Measurements from ENCODE around the gene TMUB1. TPM values are rescaled to one million over a fixed set of nuclear protein-coding genes. Genes with fewer than 3 reads are reported as not detected.

TMUB1 gene
- total and polyA plus RNA-seq, 12 donors: 5.2 to 152 (median 43.4) TPM

DNA sequence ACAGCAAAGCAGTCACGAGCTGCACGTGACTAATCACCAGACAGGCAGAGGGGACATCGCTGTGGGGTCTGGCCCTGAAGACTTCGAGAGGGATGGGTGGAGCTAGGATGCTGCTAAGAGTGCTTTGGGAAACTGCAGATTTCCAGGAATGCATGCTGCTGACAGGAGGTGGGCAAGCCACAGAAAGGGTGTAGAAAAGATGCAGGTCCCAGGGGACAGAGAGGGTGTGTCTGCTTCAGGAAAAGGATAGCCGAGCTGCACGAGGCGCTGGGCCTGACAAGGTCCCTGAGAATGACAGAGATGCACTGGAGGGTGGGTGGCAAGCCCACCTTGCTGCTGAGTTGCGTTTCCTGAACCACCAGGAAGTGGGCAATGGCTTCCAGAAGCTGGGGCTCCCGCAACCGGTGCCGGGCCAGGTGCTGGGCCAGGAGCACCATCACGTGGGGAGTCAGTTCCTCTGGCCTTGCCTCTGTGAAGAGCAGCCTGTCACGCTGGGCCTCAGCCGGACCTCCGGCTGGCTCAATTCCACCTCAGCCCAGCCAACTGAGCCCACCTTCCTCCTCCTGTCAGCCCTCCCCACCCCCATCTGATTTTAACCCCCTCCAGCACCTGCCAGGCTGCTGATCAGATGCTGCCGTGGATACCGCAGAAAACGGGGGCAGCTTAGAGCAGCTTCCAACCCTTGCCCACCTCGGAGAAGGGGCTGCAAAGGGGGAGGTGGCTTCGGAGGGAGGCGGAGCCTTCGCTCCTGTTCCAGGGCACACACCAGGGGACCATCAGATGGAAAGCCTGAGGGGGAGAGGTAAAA is 4.9 kb downstream of the TMUB1 start:
- peak overlapping the region in 2 of 5 donors; percentile 13 to 53 for H3K27ac ChIP-seq
- intact Hi-C loops (cut with DNase I): no loop called here
- peaks cover 0 to 21% of the 10 kb centered on the region in 2 donors for H3K36me3 ChIP-seq (replicated peaks in 1 of 2)
- H3K27me3 ChIP-seq: no peaks in the 10 kb centered on the region
- 37 to 42% (median 40%) methylated on average over 21 to 22 of the region's 22 CpGs for WGBS, 4 donors
- TF ChIP-seq POLR2A (IDR thresholded peaks at IDR 0.05): no peak
- TF ChIP-seq, protein P1, sequence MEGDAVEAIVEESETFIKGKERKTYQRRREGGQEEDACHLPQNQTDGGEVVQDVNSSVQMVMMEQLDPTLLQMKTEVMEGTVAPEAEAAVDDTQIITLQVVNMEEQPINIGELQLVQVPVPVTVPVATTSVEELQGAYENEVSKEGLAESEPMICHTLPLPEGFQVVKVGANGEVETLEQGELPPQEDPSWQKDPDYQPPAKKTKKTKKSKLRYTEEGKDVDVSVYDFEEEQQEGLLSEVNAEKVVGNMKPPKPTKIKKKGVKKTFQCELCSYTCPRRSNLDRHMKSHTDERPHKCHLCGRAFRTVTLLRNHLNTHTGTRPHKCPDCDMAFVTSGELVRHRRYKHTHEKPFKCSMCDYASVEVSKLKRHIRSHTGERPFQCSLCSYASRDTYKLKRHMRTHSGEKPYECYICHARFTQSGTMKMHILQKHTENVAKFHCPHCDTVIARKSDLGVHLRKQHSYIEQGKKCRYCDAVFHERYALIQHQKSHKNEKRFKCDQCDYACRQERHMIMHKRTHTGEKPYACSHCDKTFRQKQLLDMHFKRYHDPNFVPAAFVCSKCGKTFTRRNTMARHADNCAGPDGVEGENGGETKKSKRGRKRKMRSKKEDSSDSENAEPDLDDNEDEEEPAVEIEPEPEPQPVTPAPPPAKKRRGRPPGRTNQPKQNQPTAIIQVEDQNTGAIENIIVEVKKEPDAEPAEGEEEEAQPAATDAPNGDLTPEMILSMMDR (IDR thresholded peaks at IDR 0.05): no peak
- no peak overlapping the region for H3K4me3 ChIP-seq
- H3K9me3 ChIP-seq (replicated peaks in 1 of 3): no peaks in the 10 kb centered on the region
- peak in 2 of 7 donors; percentile 34 to 38 for DNase-seq
- peaks cover 31 to 45% of the 10 kb centered on the region in 2 donors for H3K4me1 ChIP-seq (replicated peaks in 1 of 2)

GRCh38 chr7:151077705-151078232 is 5.5 kb downstream of the TMUB1 start:
- TF ChIP-seq POLR2A (IDR thresholded peaks at IDR 0.05): no peak
- intact Hi-C loops (cut with DNase I): no loop called here
- Histone ChIP-seq H3K4me1 (replicated peaks in 1 of 2) (peaks cover 30 to 44% of the 10 kb centered on the region in 2 donors), H3K9me3 (replicated peaks in 1 of 3) (no peaks in the 10 kb centered on the region), H3K27ac (peak overlapping the region in 2 of 5 donors; percentile 3 to 47), H3K36me3 (replicated peaks in 1 of 2) (peaks cover 0 to 28% of the 10 kb centered on the region in 2 donors), H3K27me3 (no peaks in the 10 kb centered on the region), H3K4me3 (no peak overlapping the region)
- WGBS, 4 donors: 61 to 77% (median 69%) methylated on average over 9 to 10 of the region's 10 CpGs
- peak in 1 of 7 donors; percentile 5 for DNase-seq

GRCh38 chr7:151076863-151077704 is 6.2 kb downstream of the TMUB1 start:
- peak in 1 of 7 donors; percentile 43 for DNase-seq
- 64 to 81% (median 70%) methylated on average over 15 to 33 of the region's 33 CpGs for WGBS, 4 donors
- TF ChIP-seq POLR2A (IDR thresholded peaks at IDR 0.05): no peak
- TF ChIP-seq, protein P1 (IDR thresholded peaks at IDR 0.05): peak in 3 of 6 experiments; percentile 13 to 22 (median 19)
- Histone ChIP-seq H3K9me3 (replicated peaks in 1 of 3) (no peaks in the 10 kb centered on the region), H3K4me1 (replicated peaks in 1 of 2) (peaks cover 23 to 39% of the 10 kb centered on the region in 2 donors), H3K27me3 (no peaks in the 10 kb centered on the region), H3K36me3 (replicated peaks in 1 of 2) (peaks cover 0 to 35% of the 10 kb centered on the region in 2 donors), H3K27ac (peak overlapping the region in 1 of 5 donors; percentile 47), H3K4me3 (no peak overlapping the region)
- intact Hi-C loops (cut with DNase I): no loop called here

DNA sequence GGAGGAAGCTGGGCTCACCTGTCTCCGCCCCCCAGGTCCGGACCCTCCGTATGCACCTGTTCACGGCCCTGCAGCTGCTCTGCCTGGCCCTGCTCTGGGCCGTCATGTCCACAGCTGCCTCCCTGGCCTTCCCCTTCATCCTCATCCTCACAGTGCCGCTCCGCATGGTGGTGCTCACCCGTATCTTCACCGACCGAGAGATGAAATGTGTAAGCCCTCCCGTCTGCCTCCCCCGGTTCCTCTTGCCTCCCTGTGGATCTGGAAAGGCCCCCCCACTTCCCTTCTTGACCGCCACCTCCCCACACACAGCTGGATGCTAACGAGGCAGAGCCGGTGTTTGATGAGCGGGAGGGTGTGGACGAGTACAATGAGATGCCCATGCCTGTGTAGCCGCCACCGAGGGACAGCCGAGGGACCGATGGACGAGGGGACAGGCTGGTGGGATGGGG is 7.3 kb downstream of the TMUB1 start:
- intact Hi-C loops (cut with DNase I): no loop called here
- peaks cover 12 to 28% of the 10 kb centered on the region in 2 donors for H3K4me1 ChIP-seq (replicated peaks in 1 of 2)
- no peaks in the 10 kb centered on the region for H3K9me3 ChIP-seq (replicated peaks in 1 of 3)
- peaks cover 0 to 46% of the 10 kb centered on the region in 2 donors for H3K36me3 ChIP-seq (replicated peaks in 1 of 2)
- no peak overlapping the region for H3K27ac ChIP-seq
- DNase-seq: no peak
- WGBS, 4 donors: 86 to 89% (median 87%) methylated on average over 12 to 22 of the region's 22 CpGs
- TF ChIP-seq, protein P1 (IDR thresholded peaks at IDR 0.05): no peak
- no peak for TF ChIP-seq POLR2A (IDR thresholded peaks at IDR 0.05)
- H3K4me3 ChIP-seq: no peak overlapping the region
- no peaks in the 10 kb centered on the region for H3K27me3 ChIP-seq
